K562 (cell line): Measurements from ENCODE around the gene TIMM44. TPM values are rescaled to one million over a fixed set of nuclear protein-coding genes. Genes with fewer than 3 reads are reported as not detected.

Experiments
- CAMTA2 ChIP-seq: fragments of 250-450 bp; sonication (Bioruptor Pico); conservative IDR thresholded peaks from 2 replicates; pipeline ENCODE4 v1.5.1; 2022
- EGR1 ChIP-seq: fragments of 450-650 bp; conservative IDR thresholded peaks from 2 replicates; pipeline ENCODE4 v1.6.1; 2017; ENCODE audit warnings: mild to moderate bottlenecking
- FOXK2 ChIP-seq, 2 experiments: fragments of 450-650 bp; IDR thresholded peaks in 1 of 2; conservative IDR thresholded peaks in 1 of 2; 2 replicates each; pipeline ENCODE4 v1.6.1; 2016; ENCODE audit warnings: low read depth in 2 of 2, mild to moderate bottlenecking in 1 of 2
- FOXO4 ChIP-seq: fragments of 450-650 bp; formaldehyde crosslinking; IDR thresholded peaks from 2 replicates; pipeline ENCODE4 v1.4.0; 2020; ENCODE audit warnings: mild to moderate bottlenecking, moderate library complexity
- HIVEP1 ChIP-seq: fragments of 250-450 bp; sonication (Bioruptor Pico); IDR thresholded peaks from 2 replicates; pipeline ENCODE4 v1.4.0; 2020; ENCODE audit warnings: mild to moderate bottlenecking
- KLF6 ChIP-seq: fragments of 250-450 bp; sonication (Bioruptor Pico); IDR thresholded peaks from 2 replicates; pipeline ENCODE4 v1.4.0; 2020; ENCODE audit warnings: mild to moderate bottlenecking, moderate library complexity, borderline replicate concordance
- MAZ ChIP-seq, 2 experiments: fragments of 450-650 bp in 1 of 2; sonication (generic) in 1 of 2; formaldehyde crosslinking; IDR thresholded peaks in 1 of 2; conservative IDR thresholded peaks in 1 of 2; 2 replicates each; pipeline versions ENCODE4 v1.4.0 to v1.5.0; 2020; ENCODE audit warnings: mild to moderate bottlenecking in 1 of 2, missing genetic modification reagents in 1 of 2
- NONO ChIP-seq, 2 experiments: fragments of 200-400 bp in 1 of 2; fragments of 450-650 bp in 1 of 2; formaldehyde crosslinking in 1 of 2; IDR thresholded peaks; 2 replicates each; pipeline ENCODE4 v1.6.1; 2017; ENCODE audit warnings: low read depth in 2 of 2, mild to moderate bottlenecking in 2 of 2, moderate library complexity in 2 of 2, low read length in 1 of 2
- PCBP1 ChIP-seq: fragments of 200-400 bp; formaldehyde crosslinking; IDR thresholded peaks from 2 replicates; pipeline ENCODE4 v1.6.1; 2018; ENCODE audit warnings: mild to moderate bottlenecking, low read depth, low read length; ENCODE audit not compliant: poor library complexity, severe bottlenecking
- SAP30 ChIP-seq: fragments of 200-600 bp; sonication (generic); IDR thresholded peaks from 2 replicates; pipeline ENCODE4 v1.6.1; 2012; ENCODE audit warnings: borderline replicate concordance, low read depth, mild to moderate bottlenecking, moderate library complexity, low read length, control low read depth, inconsistent platforms; ENCODE audit not compliant: insufficient read depth, poor library complexity, severe bottlenecking
- TOE1 ChIP-seq, 2 experiments: fragments of 450-650 bp in 1 of 2; sonication (generic) in 1 of 2; formaldehyde crosslinking in 1 of 2; IDR thresholded peaks; 2 replicates each; pipeline versions ENCODE4 v1.7.1 to v1.8.0; 2016 to 2022; ENCODE audit warnings: borderline replicate concordance in 2 of 2, mild to moderate bottlenecking in 2 of 2, antibody characterized with exemption in 1 of 2, inconsistent platforms in 1 of 2, low read depth in 1 of 2, missing genetic modification reagents in 1 of 2, moderate library complexity in 1 of 2
- ZNF696 ChIP-seq: fragments of 250-450 bp; sonication (Bioruptor Pico); conservative IDR thresholded peaks from 2 replicates; pipeline ENCODE4 v1.4.0; 2020; ENCODE audit warnings: mild to moderate bottlenecking, moderate library complexity
- ZZZ3 ChIP-seq: fragments of 450-650 bp; IDR thresholded peaks from 2 replicates; pipeline ENCODE4 v1.6.1; 2016; ENCODE audit warnings: antibody characterized with exemption, mild to moderate bottlenecking, moderate library complexity
- polyA plus RNA-seq, 8 experiments: library from polyadenylated mRNA; depleted of rRNA in 4 of 8; stranded (reverse) in 5 of 8; unstranded in 3 of 8; fragments of >200 nt; fragmentation: Nextera tagmentation in 2 of 8; fragmentation: Illumina TruSeq in 1 of 8; extraction: Ambion mirVana in 2 of 8; extraction: Trizol in 1 of 8; gene quantifications; 2 replicates each; pipeline versions ENCODE4 v1.2.1 to v1.2.3, GENCODE V29; 2011 to 2014; ENCODE audit warnings: inconsistent platforms in 1 of 8, missing spikeins in 1 of 8
- total RNA-seq, 7 experiments: library from RNA; depleted of rRNA in 6 of 7; stranded (reverse); fragments of >200 nt in 6 of 7; fragmentation: Illumina TruSeq in 2 of 7; extraction: Trizol in 2 of 7; gene quantifications; 2 replicates each; pipeline versions ENCODE4 v1.2.1 to v1.2.3, GENCODE V29; 2011 to 2021; ENCODE audit warnings: low replicate concordance in 1 of 7
- TF ChIP-seq, protein P1 (sequence below): fragments of 250-450 bp; sonication (Bioruptor Pico); IDR thresholded peaks from 2 replicates; pipeline ENCODE4 v1.5.0; 2020; ENCODE audit warnings: mild to moderate bottlenecking, borderline replicate concordance
- TF ChIP-seq, protein P2 (sequence below): sonication (generic); formaldehyde crosslinking; IDR thresholded peaks from 2 replicates; pipeline ENCODE4 v1.8.0; 2022; ENCODE audit warnings: mild to moderate bottlenecking, missing genetic modification reagents, borderline replicate concordance
- TF ChIP-seq, protein P3 (sequence below), 2 experiments: IDR thresholded peaks; 2 replicates each; pipeline ENCODE4 v1.6.1; 2012; ENCODE audit warnings: improper control_type of control experiment in 2 of 2, low read depth in 2 of 2, low read length in 2 of 2, borderline replicate concordance in 1 of 2

TIMM44 gene
- total and polyA plus RNA-seq, 9 of the 15 experiments (the other 6 are each of a cell fraction or from before 2014, with no cell fraction given) = 10.3 to 231 (median 89.3) TPM

- TF ChIP-seq, protein P1, sequence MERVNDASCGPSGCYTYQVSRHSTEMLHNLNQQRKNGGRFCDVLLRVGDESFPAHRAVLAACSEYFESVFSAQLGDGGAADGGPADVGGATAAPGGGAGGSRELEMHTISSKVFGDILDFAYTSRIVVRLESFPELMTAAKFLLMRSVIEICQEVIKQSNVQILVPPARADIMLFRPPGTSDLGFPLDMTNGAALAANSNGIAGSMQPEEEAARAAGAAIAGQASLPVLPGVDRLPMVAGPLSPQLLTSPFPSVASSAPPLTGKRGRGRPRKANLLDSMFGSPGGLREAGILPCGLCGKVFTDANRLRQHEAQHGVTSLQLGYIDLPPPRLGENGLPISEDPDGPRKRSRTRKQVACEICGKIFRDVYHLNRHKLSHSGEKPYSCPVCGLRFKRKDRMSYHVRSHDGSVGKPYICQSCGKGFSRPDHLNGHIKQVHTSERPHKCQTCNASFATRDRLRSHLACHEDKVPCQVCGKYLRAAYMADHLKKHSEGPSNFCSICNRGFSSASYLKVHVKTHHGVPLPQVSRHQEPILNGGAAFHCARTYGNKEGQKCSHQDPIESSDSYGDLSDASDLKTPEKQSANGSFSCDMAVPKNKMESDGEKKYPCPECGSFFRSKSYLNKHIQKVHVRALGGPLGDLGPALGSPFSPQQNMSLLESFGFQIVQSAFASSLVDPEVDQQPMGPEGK (CRISPR knock-in tag) = no peak
- TF ChIP-seq FOXO4 (CRISPR knock-in tag) (no peak), NONO (IDR thresholded peaks at IDR 0.05; ENCODE audit: low read depth in 2 of 2, low read length in 1 of 2) (peak in 1 of 2 experiments; percentile 36; a peak in 1 of 4 replicates), PCBP1 (peak; percentile 51), CAMTA2 (CRISPR knock-in tag) (no peak), EGR1 (peak; percentile 36; the same call in 1 of the 2 replicates), HIVEP1 (CRISPR knock-in tag) (no peak), ZNF696 (CRISPR knock-in tag) (no peak), SAP30 (no peak), TOE1 (IDR thresholded peaks at IDR 0.05; ENCODE audit: borderline replicate concordance) (no peak), TOE1 (CRISPR knock-in tag; IDR thresholded peaks at IDR 0.05; ENCODE audit: borderline replicate concordance, low read depth) (no peak), MAZ (CRISPR knock-in tag; conservative IDR thresholded peaks at IDR 0.05 in 1 of 2, IDR thresholded peaks at IDR 0.05 in 1 of 2) (peak; percentile 62 to 68), FOXK2 (conservative IDR thresholded peaks at IDR 0.05 in 1 of 2, IDR thresholded peaks at IDR 0.05 in 1 of 2; ENCODE audit: low read depth in 2 of 2) (0 out of 4 replicates have a peak, but pooled peaks of 1 of the 2 experiments have one; percentile 47), KLF6 (CRISPR knock-in tag) (no peak), ZZZ3 (no peak)
- TF ChIP-seq, protein P2, sequence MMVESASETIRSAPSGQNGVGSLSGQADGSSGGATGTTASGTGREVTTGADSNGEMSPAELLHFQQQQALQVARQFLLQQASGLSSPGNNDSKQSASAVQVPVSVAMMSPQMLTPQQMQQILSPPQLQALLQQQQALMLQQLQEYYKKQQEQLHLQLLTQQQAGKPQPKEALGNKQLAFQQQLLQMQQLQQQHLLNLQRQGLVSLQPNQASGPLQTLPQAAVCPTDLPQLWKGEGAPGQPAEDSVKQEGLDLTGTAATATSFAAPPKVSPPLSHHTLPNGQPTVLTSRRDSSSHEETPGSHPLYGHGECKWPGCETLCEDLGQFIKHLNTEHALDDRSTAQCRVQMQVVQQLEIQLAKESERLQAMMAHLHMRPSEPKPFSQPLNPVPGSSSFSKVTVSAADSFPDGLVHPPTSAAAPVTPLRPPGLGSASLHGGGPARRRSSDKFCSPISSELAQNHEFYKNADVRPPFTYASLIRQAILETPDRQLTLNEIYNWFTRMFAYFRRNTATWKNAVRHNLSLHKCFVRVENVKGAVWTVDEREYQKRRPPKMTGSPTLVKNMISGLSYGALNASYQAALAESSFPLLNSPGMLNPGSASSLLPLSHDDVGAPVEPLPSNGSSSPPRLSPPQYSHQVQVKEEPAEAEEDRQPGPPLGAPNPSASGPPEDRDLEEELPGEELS (CRISPR knock-in tag) = no peak
- TF ChIP-seq, protein P3, sequence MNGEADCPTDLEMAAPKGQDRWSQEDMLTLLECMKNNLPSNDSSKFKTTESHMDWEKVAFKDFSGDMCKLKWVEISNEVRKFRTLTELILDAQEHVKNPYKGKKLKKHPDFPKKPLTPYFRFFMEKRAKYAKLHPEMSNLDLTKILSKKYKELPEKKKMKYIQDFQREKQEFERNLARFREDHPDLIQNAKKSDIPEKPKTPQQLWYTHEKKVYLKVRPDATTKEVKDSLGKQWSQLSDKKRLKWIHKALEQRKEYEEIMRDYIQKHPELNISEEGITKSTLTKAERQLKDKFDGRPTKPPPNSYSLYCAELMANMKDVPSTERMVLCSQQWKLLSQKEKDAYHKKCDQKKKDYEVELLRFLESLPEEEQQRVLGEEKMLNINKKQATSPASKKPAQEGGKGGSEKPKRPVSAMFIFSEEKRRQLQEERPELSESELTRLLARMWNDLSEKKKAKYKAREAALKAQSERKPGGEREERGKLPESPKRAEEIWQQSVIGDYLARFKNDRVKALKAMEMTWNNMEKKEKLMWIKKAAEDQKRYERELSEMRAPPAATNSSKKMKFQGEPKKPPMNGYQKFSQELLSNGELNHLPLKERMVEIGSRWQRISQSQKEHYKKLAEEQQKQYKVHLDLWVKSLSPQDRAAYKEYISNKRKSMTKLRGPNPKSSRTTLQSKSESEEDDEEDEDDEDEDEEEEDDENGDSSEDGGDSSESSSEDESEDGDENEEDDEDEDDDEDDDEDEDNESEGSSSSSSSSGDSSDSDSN (IDR thresholded peaks at IDR 0.05; ENCODE audit: borderline replicate concordance in 1 of 2, low read depth in 2 of 2, low read length in 2 of 2) = peak; percentile 63 to 71; a peak in 3 of 4 replicates
Measured at GRCh38 chr19:7888145-7888825, 55.2 kb downstream of the TIMM44 start, which contains the start of gene LRRC8E (continued).
